A549 (cell line): ENCODE results near the gene ERMARD. TPM values are rescaled to one million over a fixed set of nuclear protein-coding genes. Genes with fewer than 3 reads are reported as not detected.

ENCODE experiments used
- ATAC-seq, 2 experiments: fragments of 200-7000 bp in 1 of 2; fragments of >200 bp in 1 of 2; cut with Nextera tagmentation in 1 of 2; cut with Tn5 transposase in 1 of 2; 3 replicates each; pipeline versions ENCODE4 v1.8.0 to v1.9.1; 2018 to 2020; ENCODE audit warnings: mild to moderate bottlenecking in 1 of 2, moderate library complexity in 1 of 2
- CTCF ChIA-PET: fragments of 300-600 bp; sonication (Branson Sonifier 250); formaldehyde crosslinking; extraction: SDS; loops from one replicate; lab custom pipeline; 2021; ENCODE audit warnings: antibody characterized with exemption, inconsistent platforms; lab: Yijun Ruan, JAX
- POLR2A ChIA-PET: fragments of 350-600 bp; formaldehyde crosslinking; extraction: SDS; loops from one replicate; lab custom pipeline; 2021; ENCODE audit warnings: antibody characterized with exemption, inconsistent platforms; lab: Yijun Ruan, JAX
- DNase-seq, 2 experiments: peaks; one replicate each; pipeline versions ENCODE4 v3.0.0 to v3.0.0-alpha.2; 2011 to 2016; ENCODE audit warnings: low read depth in 1 of 2, low spot score in 1 of 2
- FAIRE-seq: peaks from 2 replicates; lab custom pipeline; 2011; peaks lifted over from hg19 to GRCh38; lab: Jason Lieb, UNC
- H3K27ac ChIP-seq, 2 experiments: fragments of >200 bp; sonication (Bioruptor Twin); formaldehyde crosslinking; 3 replicates each; pipeline ENCODE4 v1.5.1; 2016 to 2017
- H3K4me1 ChIP-seq: fragments of >200 bp; sonication (Bioruptor Twin); formaldehyde crosslinking; 3 replicates; pipeline ENCODE4 v1.6.1; 2016
- H3K4me2 ChIP-seq: fragments of >200 bp; sonication (Bioruptor Twin); formaldehyde crosslinking; 3 replicates; pipeline ENCODE4 v1.6.1; 2016
- H3K4me3 ChIP-seq: fragments of >200 bp; sonication (Bioruptor Twin); formaldehyde crosslinking; 3 replicates; pipeline ENCODE4 v1.5.1; 2016
- H3K9me3 ChIP-seq: fragments of >200 bp; sonication (Bioruptor Twin); formaldehyde crosslinking; 3 replicates; pipeline ENCODE4 v1.6.1; 2016
- CEBPB ChIP-seq, 2 experiments: fragments of >200 bp in 1 of 2; sonication (Bioruptor Twin) in 1 of 2; formaldehyde crosslinking in 1 of 2; IDR thresholded peaks; 2 replicates each; pipeline ENCODE4 v1.6.1; 2012 to 2016
- CHD2 ChIP-seq: fragments of 150-350 bp; IDR thresholded peaks from 2 replicates; pipeline ENCODE4 v1.6.1; 2014; ENCODE audit warnings: low read length; ENCODE audit not compliant: partially characterized antibody
- CHD4 ChIP-seq: fragments of 200-600 bp; sonication (generic); IDR thresholded peaks from 2 replicates; pipeline ENCODE4 v1.6.1; 2016; ENCODE audit warnings: antibody characterized with exemption, mild to moderate bottlenecking, borderline replicate concordance
- EHF ChIP-seq: fragments of 250-450 bp; sonication (Bioruptor Pico); IDR thresholded peaks from 2 replicates; pipeline ENCODE4 v1.5.0; 2020; ENCODE audit warnings: mild to moderate bottlenecking
- EHMT2 ChIP-seq: fragments of 200-600 bp; sonication (generic); IDR thresholded peaks from 2 replicates; pipeline ENCODE4 v1.6.1; 2016; ENCODE audit warnings: antibody characterized with exemption, low read depth, mild to moderate bottlenecking, moderate library complexity
- ELK1 ChIP-seq: fragments of 150-350 bp; IDR thresholded peaks from 2 replicates; pipeline ENCODE4 v1.6.1; 2014; ENCODE audit warnings: low read depth, mild to moderate bottlenecking, low read length
- FOSB ChIP-seq: fragments of 250-450 bp; sonication (Bioruptor Pico); IDR thresholded peaks from 2 replicates; pipeline ENCODE4 v1.5.0; 2020; ENCODE audit warnings: mild to moderate bottlenecking, moderate library complexity
- FOSL2 ChIP-seq, 2 experiments: fragments of 450-650 bp in 1 of 2; fragments of >200 bp in 1 of 2; sonication (Bioruptor Twin) in 1 of 2; formaldehyde crosslinking; IDR thresholded peaks; 2 replicates each; pipeline versions ENCODE4 v1.5.0 to v1.6.1; 2016 to 2020; ENCODE audit warnings: mild to moderate bottlenecking in 1 of 2, moderate library complexity in 1 of 2
- HDAC2 ChIP-seq: fragments of 200-600 bp; sonication (generic); IDR thresholded peaks from 2 replicates; pipeline ENCODE4 v1.6.1; 2016
- HEYL ChIP-seq: fragments of 250-450 bp; sonication (Bioruptor Pico); IDR thresholded peaks from 2 replicates; pipeline ENCODE4 v1.8.0; 2021; ENCODE audit warnings: mild to moderate bottlenecking, moderate library complexity
- HMGXB4 ChIP-seq: fragments of 250-450 bp; sonication (Bioruptor Pico); IDR thresholded peaks from 2 replicates; pipeline ENCODE4 v1.5.0; 2021; ENCODE audit warnings: mild to moderate bottlenecking, moderate library complexity, borderline replicate concordance
- HOXB13 ChIP-seq: fragments of 250-450 bp; sonication (Bioruptor Pico); IDR thresholded peaks from 2 replicates; pipeline ENCODE4 v1.5.0; 2020; ENCODE audit warnings: low read depth, mild to moderate bottlenecking, moderate library complexity
- HOXB5 ChIP-seq: fragments of 250-450 bp; sonication (Bioruptor Pico); IDR thresholded peaks from 2 replicates; pipeline ENCODE4 v1.5.0; 2020; ENCODE audit warnings: mild to moderate bottlenecking, moderate library complexity
- JUN ChIP-seq, 2 experiments: fragments of >200 bp; sonication (Bioruptor Twin); formaldehyde crosslinking; IDR thresholded peaks; 2 replicates in 1 of 2; 3 replicates in 1 of 2; pipeline ENCODE4 v1.6.1; 2016 to 2017
- JUNB ChIP-seq: fragments of >200 bp; sonication (Bioruptor Twin); formaldehyde crosslinking; IDR thresholded peaks from 2 replicates; pipeline ENCODE4 v1.6.1; 2016
- KDM1A ChIP-seq: fragments of 200-600 bp; sonication (generic); IDR thresholded peaks from 2 replicates; pipeline ENCODE4 v1.6.1; 2016; ENCODE audit warnings: low read depth, mild to moderate bottlenecking
- KDM5A ChIP-seq: fragments of 200-600 bp; sonication (generic); IDR thresholded peaks from 2 replicates; pipeline ENCODE4 v1.6.1; 2016; ENCODE audit warnings: antibody characterized with exemption, mild to moderate bottlenecking
- MAFK ChIP-seq: fragments of 450-650 bp; IDR thresholded peaks from 2 replicates; pipeline ENCODE4 v1.6.1; 2014; ENCODE audit not compliant: partially characterized antibody
- NPAS2 ChIP-seq: fragments of 250-450 bp; sonication (Bioruptor Pico); IDR thresholded peaks from 2 replicates; pipeline ENCODE4 v1.8.0; 2022; ENCODE audit warnings: mild to moderate bottlenecking, moderate library complexity, borderline replicate concordance
- NR3C1 ChIP-seq: fragments of >200 bp; sonication (Bioruptor Twin); formaldehyde crosslinking; IDR thresholded peaks from 3 replicates; pipeline ENCODE4 v1.6.1; 2017
- POLR2A ChIP-seq: IDR thresholded peaks from 2 replicates; pipeline ENCODE4 v1.6.1; 2012; ENCODE audit warnings: mild to moderate bottlenecking, low read length
- RAD21 ChIP-seq, 2 experiments: fragments of >200 bp in 1 of 2; sonication (Bioruptor Twin) in 1 of 2; formaldehyde crosslinking in 1 of 2; IDR thresholded peaks in 1 of 2; conservative IDR thresholded peaks in 1 of 2; 2 replicates in 1 of 2; 3 replicates in 1 of 2; pipeline ENCODE4 v1.6.1; 2012 to 2018; ENCODE audit warnings: inconsistent platforms in 1 of 2
- RARB ChIP-seq: fragments of 250-450 bp; sonication (Bioruptor Pico); IDR thresholded peaks from 2 replicates; pipeline ENCODE4 v1.8.0; 2021; ENCODE audit warnings: mild to moderate bottlenecking, moderate library complexity
- RCOR1 ChIP-seq: fragments of 150-350 bp; IDR thresholded peaks from 2 replicates; pipeline ENCODE4 v1.6.1; 2014; ENCODE audit warnings: antibody characterized with exemption, low read length, low read depth
- RFX5 ChIP-seq: fragments of 450-650 bp; IDR thresholded peaks from 2 replicates; pipeline ENCODE4 v1.7.1; 2014; ENCODE audit warnings: antibody characterized with exemption, mild to moderate bottlenecking, moderate library complexity
- ZC3H11A ChIP-seq: fragments of 450-650 bp; IDR thresholded peaks from 2 replicates; pipeline ENCODE4 v1.6.1; 2014; ENCODE audit warnings: antibody characterized with exemption, mild to moderate bottlenecking
- WGBS: methylation state at CpG from one replicate; pipeline ENCODE4 v1.1.6; 2017; ENCODE audit errors: missing lambda C conversion rate; 5-methylcytosine and 5-hydroxymethylcytosine counted together
- polyA plus RNA-seq, 4 experiments: library from polyadenylated mRNA; depleted of rRNA in 3 of 4; stranded (reverse); fragments of >200 nt; fragmentation: RNase III in 1 of 4; extraction: RNeasy Plus Mini Kit Qiagen cat#74134 plus additional on column Dnase treatment in 1 of 4; gene quantifications; 2 replicates in 3 of 4; 3 replicates in 1 of 4; pipeline ENCODE4 v1.2.3, GENCODE V29; 2011 to 2017
- TF ChIP-seq, protein P1 (sequence below): fragments of 250-450 bp; sonication (Bioruptor Pico); IDR thresholded peaks from 2 replicates; pipeline ENCODE4 v1.5.0; 2020; ENCODE audit warnings: low read depth, mild to moderate bottlenecking, moderate library complexity
- TF ChIP-seq, protein P2 (sequence below): fragments of >200 bp; sonication (Bioruptor Twin); formaldehyde crosslinking; IDR thresholded peaks from 2 replicates; pipeline ENCODE4 v1.6.1; 2016

ERMARD gene
- polyA plus RNA-seq, 2 of the 4 experiments (the other 2 are of a cell fraction) = 8.5 to 22.5 TPM

GRCh38 chr6:169792306-169793015, 41.0 kb downstream of the ERMARD start:
- no peak for ATAC-seq
- Histone ChIP-seq H3K9me3 (no peaks in the 10 kb centered on the region), H3K27ac (no peak overlapping the region), H3K4me1 (0 out of 3 replicates have a peak, but pooled peaks cover 5% of the 10 kb centered on the region), H3K4me3 (no peak overlapping the region), H3K4me2 (no peak overlapping the region)
- no peak for DNase-seq
- no peak for TF ChIP-seq FOSB (CRISPR knock-in tag)
- TF ChIP-seq RCOR1 = no peak
- no peak for TF ChIP-seq POLR2A
- TF ChIP-seq JUN (IDR thresholded peaks at IDR 0.05) = no peak
- TF ChIP-seq JUNB = no peak
- TF ChIP-seq RARB (CRISPR knock-in tag) = no peak
- TF ChIP-seq, protein P1, sequence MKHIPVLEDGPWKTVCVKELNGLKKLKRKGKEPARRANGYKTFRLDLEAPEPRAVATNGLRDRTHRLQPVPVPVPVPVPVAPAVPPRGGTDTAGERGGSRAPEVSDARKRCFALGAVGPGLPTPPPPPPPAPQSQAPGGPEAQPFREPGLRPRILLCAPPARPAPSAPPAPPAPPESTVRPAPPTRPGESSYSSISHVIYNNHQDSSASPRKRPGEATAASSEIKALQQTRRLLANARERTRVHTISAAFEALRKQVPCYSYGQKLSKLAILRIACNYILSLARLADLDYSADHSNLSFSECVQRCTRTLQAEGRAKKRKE (CRISPR knock-in tag) = no peak
- TF ChIP-seq, protein P2, sequence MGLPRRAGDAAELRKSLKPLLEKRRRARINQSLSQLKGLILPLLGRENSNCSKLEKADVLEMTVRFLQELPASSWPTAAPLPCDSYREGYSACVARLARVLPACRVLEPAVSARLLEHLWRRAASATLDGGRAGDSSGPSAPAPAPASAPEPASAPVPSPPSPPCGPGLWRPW = no peak
- no peak for TF ChIP-seq RFX5
- TF ChIP-seq NR3C1 = no peak
- TF ChIP-seq HEYL (CRISPR knock-in tag) = no peak
- CTCF ChIA-PET = interaction anchor here (0.6 kb wide), 1 partner anchor 557 kb away, joined by 3 read pairs; no protein-coding TSS in a partner anchor
- FAIRE-seq = no peak
- POLR2A ChIA-PET = no interaction called here
- WGBS = 81% methylated on average over 18 of the region's 21 CpGs

DNA sequence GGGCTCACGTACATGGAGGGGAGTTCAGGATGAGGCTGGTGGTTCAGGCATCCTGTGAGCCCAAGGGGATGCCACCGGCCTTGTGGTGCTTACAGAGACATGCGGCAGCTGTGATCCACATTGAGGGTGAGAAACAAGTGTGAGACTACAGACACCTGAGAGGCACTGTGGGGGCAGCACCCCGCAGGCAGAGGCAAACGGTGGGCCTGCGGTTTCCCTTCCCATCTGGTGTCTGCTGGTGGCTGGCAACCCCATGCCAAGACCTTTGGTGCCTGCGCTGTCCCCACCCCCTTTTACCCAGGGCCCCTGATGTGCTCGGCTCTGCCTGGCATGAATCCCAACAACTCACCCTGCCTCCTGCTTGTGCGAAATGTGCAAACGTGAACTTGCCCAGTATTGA, 42.0 kb downstream of the ERMARD start:
- Histone ChIP-seq H3K4me2 (no peak overlapping the region), H3K4me3 (no peak overlapping the region), H3K27ac (no peak overlapping the region), H3K4me1 (0 out of 3 replicates have a peak, but pooled peaks cover 5% of the 10 kb centered on the region), H3K9me3 (no peaks in the 10 kb centered on the region)
- TF ChIP-seq HMGXB4 (CRISPR knock-in tag) (no peak), HDAC2 (no peak), FOSL2 (IDR thresholded peaks at IDR 0.05) (no peak), FOSL2 (CRISPR knock-in tag; IDR thresholded peaks at IDR 0.05) (no peak), POLR2A (no peak), NR3C1 (no peak), ZC3H11A (no peak), CHD4 (no peak)
- FAIRE-seq (no peak), ATAC-seq (no peak), DNase-seq (no peak)
- CTCF ChIA-PET = interaction anchor here (0.8 to 3.4 kb wide), 4 partner anchors 10 to 837 kb away, joined by 3 to 9 read pairs (median 6); no protein-coding TSS in a partner anchor
- WGBS = 94% methylated on average over 5 of the region's 10 CpGs
- POLR2A ChIA-PET = no interaction called here

DNA sequence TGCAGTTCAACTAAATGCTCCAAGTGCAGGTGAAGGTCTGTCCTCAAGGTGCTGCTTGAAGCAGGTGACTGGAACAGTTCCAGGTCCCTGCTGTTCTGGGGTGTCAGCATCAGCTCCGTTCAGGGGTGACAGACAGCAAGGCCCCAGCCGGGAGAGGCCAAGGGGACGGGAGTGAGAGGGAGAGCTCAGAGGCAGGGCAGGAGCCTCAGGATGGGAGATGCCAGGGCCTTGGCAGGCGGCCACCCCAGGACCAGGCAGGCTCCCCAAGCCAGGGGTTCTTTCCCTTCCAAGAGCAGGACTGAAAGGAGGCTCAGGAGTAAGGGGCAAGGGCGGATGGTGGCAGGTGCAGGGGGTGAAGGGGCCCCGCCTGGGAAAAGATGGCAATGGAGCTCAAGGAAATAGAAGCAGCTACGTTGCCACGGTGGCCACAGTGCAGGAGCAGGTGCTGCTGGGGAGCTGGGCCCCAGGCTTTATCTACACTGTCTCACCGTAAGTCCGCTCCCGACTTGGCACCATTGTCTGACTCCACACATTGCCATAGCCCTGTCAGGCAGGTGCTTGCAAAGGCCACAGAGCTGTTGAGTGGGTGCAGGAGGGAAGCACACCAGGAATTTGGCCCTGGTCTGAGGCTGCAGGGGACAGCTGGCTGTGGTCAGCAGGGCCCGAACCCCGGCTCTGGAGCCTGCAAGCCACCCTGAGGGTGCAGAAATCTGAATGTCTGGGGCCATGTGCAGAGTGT, 43.1 kb downstream of the ERMARD start:
- TF ChIP-seq JUN (IDR thresholded peaks at IDR 0.05) (no peak), CHD2 (no peak), MAFK (no peak), CEBPB (IDR thresholded peaks at IDR 0.05) (no peak), KDM1A (no peak), EHMT2 (no peak), POLR2A (no peak), EHF (CRISPR knock-in tag) (no peak), HOXB5 (CRISPR knock-in tag) (no peak), KDM5A (no peak), RAD21 (conservative IDR thresholded peaks at IDR 0.05 in 1 of 2, IDR thresholded peaks at IDR 0.05 in 1 of 2) (no peak), HOXB13 (no peak), NPAS2 (no peak), FOSL2 (IDR thresholded peaks at IDR 0.05) (no peak), FOSL2 (CRISPR knock-in tag; IDR thresholded peaks at IDR 0.05) (no peak), ELK1 (no peak), RFX5 (no peak)
- TF ChIP-seq, protein P2 = no peak
- FAIRE-seq (no peak), ATAC-seq (no peak), DNase-seq (no peak)
- ChIA-PET POLR2A (no interaction called here), CTCF (interaction anchor here (0.8 to 3.4 kb wide), 4 partner anchors 9 to 838 kb away, joined by 3 to 9 read pairs (median 6); no protein-coding TSS in a partner anchor)
- no peak overlapping the region for H3K4me2 ChIP-seq
- no peaks in the 10 kb centered on the region for H3K9me3 ChIP-seq
- 78% methylated on average over 10 of the region's 13 CpGs for WGBS
- peaks cover 10% of the 10 kb centered on the region for H3K4me1 ChIP-seq
- no peak overlapping the region for H3K4me3 ChIP-seq
- H3K27ac ChIP-seq = no peak overlapping the region
